Kidney (tissue), 14 donors: Measurements from ENCODE around the gene AGXT. TPM values are rescaled to one million over a fixed set of nuclear protein-coding genes. Genes with fewer than 3 reads are reported as not detected.

Experiments used
- DNase-seq, 5 donors: peaks; one replicate each; pipeline ENCODE4 v3.0.0-alpha.2; 2013 to 2020
- FAIRE-seq: peaks from 2 replicates; lab custom pipeline; 2012; peaks lifted over from hg19 to GRCh38; lab: Jason Lieb, UNC
- H3K27ac ChIP-seq, 2 donors: one replicate each; pipeline ENCODE4 v1.7.0; 2013; ENCODE audit warnings: low read depth in 2 of 2, low read length in 2 of 2, inconsistent platforms in 1 of 2
- H3K27me3 ChIP-seq: one replicate; pipeline ENCODE4 v1.7.1; 2013; ENCODE audit warnings: low read length, inconsistent platforms; ENCODE audit not compliant: control insufficient read depth, insufficient read depth
- H3K36me3 ChIP-seq, 3 donors: one replicate each; pipeline versions ENCODE4 v1.7.0 to v1.7.1; 2013; ENCODE audit warnings: low read length in 3 of 3, control low read depth in 1 of 3, inconsistent platforms in 1 of 3; ENCODE audit not compliant: insufficient read depth in 3 of 3, control insufficient read depth in 2 of 3
- H3K4me1 ChIP-seq, 3 donors: one replicate each; pipeline versions ENCODE4 v1.7.0 to v1.7.1; 2013; ENCODE audit warnings: low read length in 3 of 3, inconsistent platforms in 1 of 3, low read depth in 1 of 3; ENCODE audit not compliant: control insufficient read depth in 2 of 3, insufficient read depth in 2 of 3
- H3K4me3 ChIP-seq, 3 donors: one replicate each; pipeline versions ENCODE4 v1.7.0 to v1.8.1; 2013; ENCODE audit warnings: low read length in 3 of 3, control low read depth in 1 of 3, inconsistent platforms in 1 of 3
- H3K9ac ChIP-seq, 3 donors: one replicate each; pipeline versions ENCODE4 v1.7.0 to v1.7.1; 2013; ENCODE audit warnings: low read length in 3 of 3, control low read depth in 1 of 3, inconsistent platforms in 1 of 3
- H3K9me3 ChIP-seq, 3 donors: one replicate each; pipeline versions ENCODE4 v1.7.0 to v1.7.1; 2013; ENCODE audit warnings: low read length in 3 of 3, control low read depth in 1 of 3, inconsistent platforms in 1 of 3; ENCODE audit not compliant: control insufficient read depth in 2 of 3, insufficient read depth in 1 of 3
- intact Hi-C: fragments of 100-400 bp; cut with DNase I; formaldehyde crosslinking; loops from one replicate; pipeline ENCODE4 v1.11.1; 2022
- polyA plus RNA-seq: library from polyadenylated mRNA; stranded (reverse); fragments of 350-450 nt; fragmentation: Illumina TruSeq; extraction: RNeasy Lipid Tissue Mini Kit (QIAGEN cat#74804); gene quantifications from one replicate; pipeline ENCODE4 v1.2.3, GENCODE V29; 2014; ENCODE audit warnings: low read depth, low replicate concordance; ENCODE audit not compliant: insufficient read depth
- total RNA-seq: library from RNA; stranded (reverse); fragmentation: NEBNext Ultra II Directional; extraction: Animal tissue kit (Norgen Biotek cat#: 25700); gene quantifications from one replicate; pipeline ENCODE4 v1.2.1, GENCODE V29; 2021
- TF ChIP-seq, protein P1 (sequence below): IDR thresholded peaks from 3 replicates; pipeline ENCODE4 v1.5.1; 2012; ENCODE audit warnings: mild to moderate bottlenecking, moderate library complexity, borderline replicate concordance; ENCODE audit not compliant: insufficient read depth; ENCODE audit errors: extremely low read depth
- donor health status: control.
- donor health status: control.
- donor health status: control.
- donor health status: control.
- donor health status: control.
- donor health status: DM: yes; HTN: yes; CAD: no.
- donor health status: Normal renal cell carcinoma (clear cell type).

AGXT gene
- total and polyA plus RNA-seq, 2 donors from 2014 or later: 0.09 to 12.5 TPM

DNA sequence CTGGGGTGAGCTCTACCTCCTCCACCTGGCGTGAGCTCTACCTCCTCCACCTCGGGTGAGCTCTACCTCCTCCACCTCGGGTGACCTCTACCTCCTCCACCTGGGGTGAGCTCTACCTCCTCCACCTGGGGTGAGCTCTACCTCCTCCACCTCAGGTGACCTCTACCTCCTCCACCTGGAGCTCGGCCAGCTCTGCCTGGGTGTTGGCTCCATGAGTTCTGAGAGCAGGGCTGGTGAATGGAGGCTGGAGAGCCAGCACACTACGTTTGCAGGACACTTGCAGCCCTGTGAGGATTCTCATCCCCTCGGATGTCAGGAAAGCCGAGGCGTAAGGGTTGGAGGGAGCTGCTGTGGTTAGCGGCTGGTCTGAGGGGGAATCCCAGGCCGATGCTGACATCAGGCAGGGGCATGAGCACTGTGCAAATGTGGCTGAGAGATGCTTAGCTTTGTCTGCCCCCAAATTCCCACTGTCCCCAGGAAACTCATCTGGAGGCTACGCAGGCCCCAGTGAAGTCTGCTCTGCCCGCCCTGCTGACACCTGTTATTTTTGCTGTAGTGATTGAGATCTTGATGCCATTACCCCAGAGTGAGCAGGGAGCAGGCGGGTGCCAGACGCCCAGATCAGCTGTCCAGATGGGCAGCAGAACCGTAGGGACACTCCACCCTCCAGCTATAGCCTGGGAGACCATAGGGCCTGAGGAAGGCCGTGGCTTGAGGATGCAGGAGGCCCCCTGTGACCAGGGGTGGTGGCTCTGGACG is 40.8 kb downstream of the AGXT start:
- FAIRE-seq (no peak), DNase-seq (no peak)
- TF ChIP-seq, protein P1, sequence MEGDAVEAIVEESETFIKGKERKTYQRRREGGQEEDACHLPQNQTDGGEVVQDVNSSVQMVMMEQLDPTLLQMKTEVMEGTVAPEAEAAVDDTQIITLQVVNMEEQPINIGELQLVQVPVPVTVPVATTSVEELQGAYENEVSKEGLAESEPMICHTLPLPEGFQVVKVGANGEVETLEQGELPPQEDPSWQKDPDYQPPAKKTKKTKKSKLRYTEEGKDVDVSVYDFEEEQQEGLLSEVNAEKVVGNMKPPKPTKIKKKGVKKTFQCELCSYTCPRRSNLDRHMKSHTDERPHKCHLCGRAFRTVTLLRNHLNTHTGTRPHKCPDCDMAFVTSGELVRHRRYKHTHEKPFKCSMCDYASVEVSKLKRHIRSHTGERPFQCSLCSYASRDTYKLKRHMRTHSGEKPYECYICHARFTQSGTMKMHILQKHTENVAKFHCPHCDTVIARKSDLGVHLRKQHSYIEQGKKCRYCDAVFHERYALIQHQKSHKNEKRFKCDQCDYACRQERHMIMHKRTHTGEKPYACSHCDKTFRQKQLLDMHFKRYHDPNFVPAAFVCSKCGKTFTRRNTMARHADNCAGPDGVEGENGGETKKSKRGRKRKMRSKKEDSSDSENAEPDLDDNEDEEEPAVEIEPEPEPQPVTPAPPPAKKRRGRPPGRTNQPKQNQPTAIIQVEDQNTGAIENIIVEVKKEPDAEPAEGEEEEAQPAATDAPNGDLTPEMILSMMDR: no peak
- no peak overlapping the region for H3K4me3 ChIP-seq
- no peak overlapping the region for H3K27ac ChIP-seq
- H3K36me3 ChIP-seq: no peaks in the 10 kb centered on the region
- H3K9me3 ChIP-seq: no peaks in the 10 kb centered on the region
- intact Hi-C loops: no loop called here
- H3K9ac ChIP-seq: no peak overlapping the region
- H3K4me1 ChIP-seq: peaks cover 0 to 7% (median 6%) of the 10 kb centered on the region in 3 donors
- no peaks in the 10 kb centered on the region for H3K27me3 ChIP-seq

DNA sequence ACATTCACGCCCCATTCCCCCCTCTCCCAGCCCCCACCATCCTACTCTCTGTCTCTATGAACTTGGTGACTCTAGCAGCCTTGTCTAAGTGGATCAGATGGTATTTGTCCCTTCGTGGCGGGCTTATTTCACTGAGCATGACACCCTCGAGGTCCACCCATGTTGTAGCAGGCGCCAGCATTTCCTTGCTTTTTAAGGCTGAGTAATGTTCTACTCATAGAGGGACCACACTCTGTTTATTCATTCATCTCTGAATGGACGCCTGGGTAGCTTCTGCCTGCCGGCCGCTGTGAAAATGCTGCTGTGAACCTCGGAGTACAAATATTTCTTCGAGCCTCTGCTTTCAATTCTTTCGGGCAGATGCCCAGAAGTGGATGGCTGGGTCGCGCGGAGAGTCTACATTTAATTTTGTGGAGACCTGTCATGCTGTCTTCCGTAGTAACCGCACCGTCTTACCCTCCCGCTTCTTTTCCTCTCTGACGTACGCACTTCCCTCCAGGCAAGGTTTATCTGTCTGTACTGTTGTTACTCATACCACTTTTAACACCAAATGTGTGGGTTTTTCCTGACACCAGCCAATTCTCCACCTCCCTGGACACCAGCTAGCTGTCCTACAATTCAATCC is 43.1 kb downstream of the AGXT start:
- DNase-seq (no peak), FAIRE-seq (no peak)
- Histone ChIP-seq H3K27me3 (no peaks in the 10 kb centered on the region), H3K4me1 (peaks cover 0 to 9% (median 7%) of the 10 kb centered on the region in 3 donors), H3K27ac (no peak overlapping the region), H3K9ac (no peak overlapping the region), H3K36me3 (no peaks in the 10 kb centered on the region), H3K9me3 (no peaks in the 10 kb centered on the region), H3K4me3 (no peak overlapping the region)
- TF ChIP-seq, protein P1: no peak
- intact Hi-C loops: no loop called here

DNA sequence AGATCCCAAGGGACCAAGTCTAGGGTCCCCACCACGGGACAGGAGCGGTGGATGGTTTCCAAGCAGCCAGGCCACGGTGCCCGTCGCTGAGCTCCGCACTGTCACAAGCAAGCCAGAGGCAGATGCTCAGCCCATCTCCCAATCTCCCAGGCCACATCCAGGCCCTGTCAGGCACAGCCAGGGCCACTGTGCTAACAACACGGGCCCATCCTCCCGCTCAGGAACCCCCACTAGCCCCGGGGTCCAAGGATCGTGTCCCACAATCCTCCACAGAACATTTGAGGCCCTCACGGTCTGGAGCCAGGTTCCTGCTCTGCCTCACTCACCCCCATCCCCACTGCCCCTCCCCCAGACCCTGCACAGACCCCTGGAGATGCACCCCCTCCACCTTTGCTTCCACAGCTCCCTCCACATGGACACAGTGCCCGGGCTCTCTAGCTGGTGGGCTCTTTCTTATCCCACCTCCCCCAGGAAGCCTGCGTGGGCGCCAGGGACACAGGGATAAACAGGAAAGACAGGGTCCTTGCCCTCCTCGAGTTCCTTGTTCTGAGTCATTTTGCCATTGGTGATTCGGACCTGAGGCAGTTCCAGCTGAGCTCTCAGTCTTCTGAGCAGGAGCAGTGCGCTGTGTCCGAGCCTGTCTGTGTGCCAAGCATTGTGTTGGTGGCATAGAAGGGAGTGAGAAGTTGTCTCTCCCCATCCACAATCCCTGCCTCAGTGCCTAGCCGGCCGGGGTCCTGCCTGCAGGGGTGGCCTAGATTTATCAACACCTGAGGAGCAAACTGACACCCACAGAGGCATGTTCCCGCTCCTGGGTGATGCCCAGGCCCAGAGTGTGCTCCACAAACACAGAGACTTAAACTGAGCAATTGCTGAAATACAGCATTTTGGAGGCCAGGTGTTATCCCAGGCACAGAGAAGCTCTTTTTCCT is 44.5 kb downstream of the AGXT start:
- FAIRE-seq (no peak), DNase-seq (peak in 1 of 5 donors; percentile 65)
- Histone ChIP-seq H3K27ac (peak overlapping the region in 1 of 2 donors; percentile 23), H3K36me3 (no peaks in the 10 kb centered on the region), H3K9ac (peak overlapping the region in 1 of 3 donors; percentile 26), H3K4me3 (no peak overlapping the region), H3K27me3 (no peaks in the 10 kb centered on the region), H3K4me1 (peaks cover 0 to 9% (median 7%) of the 10 kb centered on the region in 3 donors), H3K9me3 (no peaks in the 10 kb centered on the region)
- intact Hi-C loops: no loop called here
- TF ChIP-seq, protein P1: no peak
